ENCODE measurements around the gene TP63. TPM values are rescaled to one million over a fixed set of nuclear protein-coding genes. Genes with fewer than 3 reads are reported as not detected.

Gene TP63
- polyA plus RNA-seq, 4 donors: under 0.01 to 0.12 (median 0.03) TPM; not detected in 1

GRCh38 chr3:189613122-189613521, 18.1 kb upstream of the TP63 start:
- Histone ChIP-seq H3K27ac (ENCODE audit: low read depth in 1 of 3, low read length in 2 of 3) (no peak overlapping the region), H3K9me3 (ENCODE audit: control insufficient read depth in 2 of 2, insufficient read depth in 1 of 2, low read depth in 1 of 2, low read length in 1 of 2) (peaks cover 0 to 3% of the 10 kb centered on the region in 2 donors), H3K36me3 (ENCODE audit: control insufficient read depth in 3 of 3, insufficient read depth in 2 of 3, low read depth in 1 of 3, low read length in 3 of 3) (no peaks in the 10 kb centered on the region), H3K4me1 (ENCODE audit: control insufficient read depth in 3 of 3, insufficient read depth in 2 of 3, low read depth in 1 of 3, low read length in 2 of 3) (no peaks in the 10 kb centered on the region), H3K27me3 (ENCODE audit: control insufficient read depth in 3 of 3, insufficient read depth in 3 of 3, low read length in 3 of 3) (no peaks in the 10 kb centered on the region), H3K4me3 (ENCODE audit: low read depth in 1 of 3, low read length in 3 of 3) (no peak overlapping the region)
- FAIRE-seq: no peak
- 89 to 93% (median 90%) methylated on average over 1 of the region's 1 CpG for WGBS, 3 donors
- no peak for DNase-seq

GRCh38 chr3:189621948-189622603, 9.1 kb upstream of the TP63 start:
- Histone ChIP-seq H3K9me3 (ENCODE audit: control insufficient read depth in 2 of 2, insufficient read depth in 1 of 2, low read depth in 1 of 2, low read length in 1 of 2) (no peaks in the 10 kb centered on the region), H3K4me3 (ENCODE audit: low read depth in 1 of 3, low read length in 3 of 3) (no peak overlapping the region), H3K36me3 (ENCODE audit: control insufficient read depth in 3 of 3, insufficient read depth in 2 of 3, low read depth in 1 of 3, low read length in 3 of 3) (no peaks in the 10 kb centered on the region), H3K27ac (ENCODE audit: low read depth in 1 of 3, low read length in 2 of 3) (no peak overlapping the region), H3K4me1 (ENCODE audit: control insufficient read depth in 3 of 3, insufficient read depth in 2 of 3, low read depth in 1 of 3, low read length in 2 of 3) (no peaks in the 10 kb centered on the region), H3K27me3 (ENCODE audit: control insufficient read depth in 3 of 3, insufficient read depth in 3 of 3, low read length in 3 of 3) (no peaks in the 10 kb centered on the region)
- DNase-seq (no peak), FAIRE-seq (no peak)
- 86 to 87% (median 87%) methylated on average over 9 of the region's 9 CpGs for WGBS, 3 donors

GRCh38 chr3:189622629-189623028, 8.6 kb upstream of the TP63 start:
- DNase-seq (no peak), FAIRE-seq (no peak)
- H3K9me3 ChIP-seq (ENCODE audit: control insufficient read depth in 2 of 2, insufficient read depth in 1 of 2, low read depth in 1 of 2, low read length in 1 of 2): no peaks in the 10 kb centered on the region
- no peak overlapping the region for H3K27ac ChIP-seq (ENCODE audit: low read depth in 1 of 3, low read length in 2 of 3)
- no peaks in the 10 kb centered on the region for H3K4me1 ChIP-seq (ENCODE audit: control insufficient read depth in 3 of 3, insufficient read depth in 2 of 3, low read depth in 1 of 3, low read length in 2 of 3)
- H3K36me3 ChIP-seq (ENCODE audit: control insufficient read depth in 3 of 3, insufficient read depth in 2 of 3, low read depth in 1 of 3, low read length in 3 of 3): no peaks in the 10 kb centered on the region
- no peaks in the 10 kb centered on the region for H3K27me3 ChIP-seq (ENCODE audit: control insufficient read depth in 3 of 3, insufficient read depth in 3 of 3, low read length in 3 of 3)
- H3K4me3 ChIP-seq (ENCODE audit: low read depth in 1 of 3, low read length in 3 of 3): no peak overlapping the region
- WGBS, 3 donors: 87 to 91% (median 88%) methylated on average over 7 of the region's 7 CpGs

- Histone ChIP-seq H3K4me3 (ENCODE audit: low read depth in 1 of 3, low read length in 3 of 3) (no peak overlapping the region), H3K27ac (ENCODE audit: low read depth in 1 of 3, low read length in 2 of 3) (no peak overlapping the region), H3K27me3 (ENCODE audit: control insufficient read depth in 3 of 3, insufficient read depth in 3 of 3, low read length in 3 of 3) (no peaks in the 10 kb centered on the region), H3K9me3 (ENCODE audit: control insufficient read depth in 2 of 2, insufficient read depth in 1 of 2, low read depth in 1 of 2, low read length in 1 of 2) (no peaks in the 10 kb centered on the region), H3K36me3 (ENCODE audit: control insufficient read depth in 3 of 3, insufficient read depth in 2 of 3, low read depth in 1 of 3, low read length in 3 of 3) (no peaks in the 10 kb centered on the region), H3K4me1 (ENCODE audit: control insufficient read depth in 3 of 3, insufficient read depth in 2 of 3, low read depth in 1 of 3, low read length in 2 of 3) (no peaks in the 10 kb centered on the region)
- DNase-seq (no peak), FAIRE-seq (no peak)
- WGBS, 3 donors: 68 to 88% (median 71%) methylated on average over 1 of the region's 1 CpG
Measured at GRCh38 chr3:189624130-189624529, 7.1 kb upstream of the TP63 start.

- 69 to 95% (median 85%) methylated on average over 3 of the region's 3 CpGs for WGBS, 3 donors
- H3K9me3 ChIP-seq (ENCODE audit: control insufficient read depth in 2 of 2, insufficient read depth in 1 of 2, low read depth in 1 of 2, low read length in 1 of 2): no peaks in the 10 kb centered on the region
- DNase-seq (no peak), FAIRE-seq (no peak)
- no peaks in the 10 kb centered on the region for H3K4me1 ChIP-seq (ENCODE audit: control insufficient read depth in 3 of 3, insufficient read depth in 2 of 3, low read depth in 1 of 3, low read length in 2 of 3)
- H3K36me3 ChIP-seq (ENCODE audit: control insufficient read depth in 3 of 3, insufficient read depth in 2 of 3, low read depth in 1 of 3, low read length in 3 of 3): no peaks in the 10 kb centered on the region
- H3K27me3 ChIP-seq (ENCODE audit: control insufficient read depth in 3 of 3, insufficient read depth in 3 of 3, low read length in 3 of 3): no peaks in the 10 kb centered on the region
- H3K4me3 ChIP-seq (ENCODE audit: low read depth in 1 of 3, low read length in 3 of 3): no peak overlapping the region
- no peak overlapping the region for H3K27ac ChIP-seq (ENCODE audit: low read depth in 1 of 3, low read length in 2 of 3)
Measured at GRCh38 chr3:189625071-189625470, 6.1 kb upstream of the TP63 start.

DNA sequence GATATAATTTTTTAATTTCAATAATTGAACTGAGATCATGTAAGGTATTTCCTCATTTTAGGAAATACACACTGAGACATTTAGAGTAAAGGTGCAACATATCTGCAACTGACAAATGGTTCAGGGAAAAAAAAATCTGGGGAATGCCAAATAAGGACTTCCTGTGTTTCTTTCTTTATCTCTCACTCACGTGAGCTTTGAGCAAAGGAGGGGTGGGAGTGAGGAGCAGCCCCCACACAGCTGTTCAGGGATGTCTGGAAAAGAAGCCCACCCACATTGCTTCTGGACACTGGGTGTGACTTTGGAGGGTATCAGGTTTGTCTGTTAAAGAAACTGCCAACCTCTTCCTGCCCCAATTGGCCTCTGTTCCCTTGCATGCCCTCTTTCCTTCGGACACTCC, 5.6 kb upstream of the TP63 start:
- no peak for DNase-seq
- H3K36me3 ChIP-seq (ENCODE audit: control insufficient read depth in 3 of 3, insufficient read depth in 2 of 3, low read depth in 1 of 3, low read length in 3 of 3): no peaks in the 10 kb centered on the region
- no peak overlapping the region for H3K27ac ChIP-seq (ENCODE audit: low read depth in 1 of 3, low read length in 2 of 3)
- H3K9me3 ChIP-seq (ENCODE audit: control insufficient read depth in 2 of 2, insufficient read depth in 1 of 2, low read depth in 1 of 2, low read length in 1 of 2): no peaks in the 10 kb centered on the region
- H3K4me1 ChIP-seq (ENCODE audit: control insufficient read depth in 3 of 3, insufficient read depth in 2 of 3, low read depth in 1 of 3, low read length in 2 of 3): no peaks in the 10 kb centered on the region
- no peak overlapping the region for H3K4me3 ChIP-seq (ENCODE audit: low read depth in 1 of 3, low read length in 3 of 3)
- WGBS, 3 donors: 3 to 11% (median 8%) methylated on average over 2 of the region's 2 CpGs
- no peak for FAIRE-seq
- H3K27me3 ChIP-seq (ENCODE audit: control insufficient read depth in 3 of 3, insufficient read depth in 3 of 3, low read length in 3 of 3): no peaks in the 10 kb centered on the region

DNA sequence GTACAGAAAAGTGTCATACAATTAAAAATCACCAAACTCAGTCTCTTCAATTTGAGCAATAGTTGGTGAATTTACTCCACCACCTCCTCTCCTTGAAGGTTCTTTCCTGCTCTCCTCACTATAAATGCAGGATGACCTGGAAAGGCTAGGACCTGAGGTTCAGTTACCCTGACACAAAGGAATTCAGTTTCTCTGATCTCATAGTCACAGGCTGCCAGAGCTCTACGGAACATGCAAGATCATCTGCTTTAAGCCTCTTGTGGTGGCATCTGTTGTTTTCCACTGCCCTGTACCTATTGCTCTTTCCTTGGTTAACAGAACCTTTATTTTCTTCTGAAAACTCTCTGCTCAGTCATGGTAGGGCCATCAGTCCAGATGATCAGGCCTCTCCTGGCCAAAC, 4.9 kb upstream of the TP63 start:
- H3K9me3 ChIP-seq (ENCODE audit: control insufficient read depth in 2 of 2, insufficient read depth in 1 of 2, low read depth in 1 of 2, low read length in 1 of 2): no peaks in the 10 kb centered on the region
- DNase-seq (no peak), FAIRE-seq (no peak)
- H3K36me3 ChIP-seq (ENCODE audit: control insufficient read depth in 3 of 3, insufficient read depth in 2 of 3, low read depth in 1 of 3, low read length in 3 of 3): no peaks in the 10 kb centered on the region
- H3K27me3 ChIP-seq (ENCODE audit: control insufficient read depth in 3 of 3, insufficient read depth in 3 of 3, low read length in 3 of 3): no peaks in the 10 kb centered on the region
- H3K4me1 ChIP-seq (ENCODE audit: control insufficient read depth in 3 of 3, insufficient read depth in 2 of 3, low read depth in 1 of 3, low read length in 2 of 3): no peaks in the 10 kb centered on the region
- no peak overlapping the region for H3K27ac ChIP-seq (ENCODE audit: low read depth in 1 of 3, low read length in 2 of 3)
- WGBS, 3 donors: 85 to 91% (median 88%) methylated on average over 1 of the region's 1 CpG
- H3K4me3 ChIP-seq (ENCODE audit: low read depth in 1 of 3, low read length in 3 of 3): no peak overlapping the region

GRCh38 chr3:189629803-189630455, 1.3 kb upstream of the TP63 start:
- no peak for FAIRE-seq
- Histone ChIP-seq H3K4me3 (ENCODE audit: low read depth in 1 of 3, low read length in 3 of 3) (no peak overlapping the region), H3K4me1 (ENCODE audit: control insufficient read depth in 3 of 3, insufficient read depth in 2 of 3, low read depth in 1 of 3, low read length in 2 of 3) (no peaks in the 10 kb centered on the region), H3K36me3 (ENCODE audit: control insufficient read depth in 3 of 3, insufficient read depth in 2 of 3, low read depth in 1 of 3, low read length in 3 of 3) (no peaks in the 10 kb centered on the region), H3K27me3 (ENCODE audit: control insufficient read depth in 3 of 3, insufficient read depth in 3 of 3, low read length in 3 of 3) (no peaks in the 10 kb centered on the region), H3K27ac (ENCODE audit: low read depth in 1 of 3, low read length in 2 of 3) (no peak overlapping the region), H3K9me3 (ENCODE audit: control insufficient read depth in 2 of 2, insufficient read depth in 1 of 2, low read depth in 1 of 2, low read length in 1 of 2) (no peaks in the 10 kb centered on the region)
- WGBS, 3 donors: 61 to 79% (median 73%) methylated on average over 3 of the region's 3 CpGs
- no peak for DNase-seq
